OCI-LY1 (cell line): ENCODE measurements around the gene GBP7.

Source experiments
- H2AFZ ChIP-seq: fragments of 200-600 bp; sonication (generic), shearing (Covaris generic); 2 replicates; pipeline ENCODE4 v1.6.0; 2014; ENCODE audit warnings: antibody characterized with exemption, mild to moderate bottlenecking, low read length
- H3F3A ChIP-seq: fragments of 200-600 bp; sonication (generic), shearing (Covaris generic); 2 replicates; pipeline ENCODE4 v1.6.0; 2014; ENCODE audit warnings: mild to moderate bottlenecking, antibody characterized with exemption, low read length, moderate library complexity; ENCODE audit not compliant: insufficient read depth
- H3K27ac ChIP-seq: fragments of 200-600 bp; sonication (generic); 2 replicates; pipeline ENCODE4 v1.5.1; 2014; ENCODE audit warnings: low read length, mixed run types, mild to moderate bottlenecking, low read depth; ENCODE audit not compliant: poor library complexity, severe bottlenecking
- H3K27me3 ChIP-seq: fragments of 200-600 bp; sonication (generic); 2 replicates; pipeline ENCODE4 v1.6.0; 2014; ENCODE audit warnings: antibody characterized with exemption, mild to moderate bottlenecking, low read length, moderate library complexity; ENCODE audit not compliant: insufficient read depth
- H3K36me3 ChIP-seq: fragments of 200-600 bp; sonication (generic); 2 replicates; pipeline ENCODE4 v1.6.1; 2014; ENCODE audit warnings: mild to moderate bottlenecking, antibody characterized with exemption, low read length, moderate library complexity, mixed read lengths; ENCODE audit not compliant: insufficient read depth
- H3K4me1 ChIP-seq: fragments of 200-600 bp; sonication (generic); 2 replicates; pipeline ENCODE4 v1.5.1; 2014; ENCODE audit warnings: mild to moderate bottlenecking, low read length, moderate library complexity; ENCODE audit not compliant: insufficient read depth, severe bottlenecking
- H3K4me2 ChIP-seq: fragments of 200-600 bp; sonication (generic), shearing (Covaris generic); 2 replicates; pipeline ENCODE4 v1.6.1; 2014; ENCODE audit warnings: low read length
- H3K4me3 ChIP-seq: fragments of 200-600 bp; sonication (generic); 2 replicates; pipeline ENCODE4 v1.5.1; 2014; ENCODE audit warnings: low read length, low read depth, mild to moderate bottlenecking, mixed read lengths; ENCODE audit not compliant: poor library complexity, severe bottlenecking
- H3K79me2 ChIP-seq: fragments of 200-600 bp; shearing (Covaris generic); 2 replicates; pipeline ENCODE4 v1.6.1; 2016; ENCODE audit warnings: mixed run types, low read length, mixed read lengths; ENCODE audit not compliant: insufficient read depth
- H3K9ac ChIP-seq: fragments of 200-600 bp; sonication (generic), shearing (Covaris generic); 2 replicates; pipeline ENCODE4 v1.6.1; 2014; ENCODE audit warnings: mild to moderate bottlenecking, low read length, mixed read lengths
- H3K9me2 ChIP-seq: fragments of 200-600 bp; sonication (generic), shearing (Covaris generic); 2 replicates; pipeline ENCODE4 v1.6.1; 2014; ENCODE audit warnings: low read depth, mild to moderate bottlenecking, low read length, mixed read lengths
- H3K9me3 ChIP-seq: fragments of 200-600 bp; shearing (Covaris generic); 2 replicates; pipeline ENCODE4 v1.6.1; 2014; ENCODE audit warnings: low read length, mixed read lengths
- H4K20me1 ChIP-seq: fragments of 200-600 bp; sonication (generic), shearing (Covaris generic); 2 replicates; pipeline ENCODE4 v1.6.0; 2016; ENCODE audit warnings: mild to moderate bottlenecking, low read length; ENCODE audit not compliant: insufficient read depth
- CTCF ChIP-seq: fragments of 200-600 bp; sonication (generic), shearing (Covaris generic); IDR thresholded peaks from 2 replicates; pipeline ENCODE4 v1.5.1; 2017; ENCODE audit warnings: mild to moderate bottlenecking, antibody characterized with exemption, low read length, moderate library complexity, mixed read lengths
- EZH2 ChIP-seq: fragments of 200-600 bp; sonication (generic), shearing (Covaris generic); IDR thresholded peaks from 2 replicates; pipeline ENCODE4 v1.8.0; 2017; ENCODE audit warnings: borderline replicate concordance, mixed run types, mild to moderate bottlenecking, antibody characterized with exemption, low read length, moderate library complexity, mixed read lengths

Gene GBP7

GRCh38 chr1:89179343-89179742 lies 3.5 kb upstream of the GBP7 start:
- no peaks in the 10 kb centered on the region for H3K4me1 ChIP-seq
- TF ChIP-seq CTCF (no peak), EZH2 (no peak)
- H3F3A ChIP-seq, result no peaks in the 10 kb centered on the region
- H3K9me3 ChIP-seq, result 0 out of 2 replicates have a peak, but pooled peaks cover 2% of the 10 kb centered on the region
- no peak overlapping the region for H3K4me2 ChIP-seq
- no peak overlapping the region for H3K9ac ChIP-seq
- no peaks in the 10 kb centered on the region for H3K27me3 ChIP-seq
- H3K79me2 ChIP-seq, result no peaks in the 10 kb centered on the region
- no peak overlapping the region for H2AFZ ChIP-seq
- H3K36me3 ChIP-seq, result no peaks in the 10 kb centered on the region
- H3K27ac ChIP-seq, result no peak overlapping the region
- H3K4me3 ChIP-seq, result no peak overlapping the region
- H3K9me2 ChIP-seq, result no peaks in the 10 kb centered on the region
- no peaks in the 10 kb centered on the region for H4K20me1 ChIP-seq

GRCh38 chr1:89176971-89177370 lies 1.2 kb upstream of the GBP7 start:
- H3K27me3 ChIP-seq, result no peaks in the 10 kb centered on the region
- no peaks in the 10 kb centered on the region for H3K79me2 ChIP-seq
- no peaks in the 10 kb centered on the region for H4K20me1 ChIP-seq
- no peak overlapping the region for H3K27ac ChIP-seq
- H3K36me3 ChIP-seq, result no peaks in the 10 kb centered on the region
- H3K4me2 ChIP-seq, result no peak overlapping the region
- H2AFZ ChIP-seq, result no peak overlapping the region
- TF ChIP-seq CTCF, result no peak
- TF ChIP-seq EZH2, result no peak
- no peak overlapping the region for H3K9ac ChIP-seq
- no peaks in the 10 kb centered on the region for H3K4me1 ChIP-seq
- no peak overlapping the region for H3K4me3 ChIP-seq
- H3K9me3 ChIP-seq, result no peaks in the 10 kb centered on the region
- no peaks in the 10 kb centered on the region for H3K9me2 ChIP-seq
- H3F3A ChIP-seq, result no peaks in the 10 kb centered on the region

GRCh38 chr1:89174491-89174890 lies 1.3 kb downstream of the GBP7 start:
- H3K9me2 ChIP-seq, result no peaks in the 10 kb centered on the region
- H3K9ac ChIP-seq, result no peak overlapping the region
- H4K20me1 ChIP-seq, result no peaks in the 10 kb centered on the region
- H3K4me2 ChIP-seq, result no peak overlapping the region
- no peak overlapping the region for H2AFZ ChIP-seq
- H3K4me1 ChIP-seq, result no peaks in the 10 kb centered on the region
- H3K4me3 ChIP-seq, result no peak overlapping the region
- H3K27ac ChIP-seq, result no peak overlapping the region
- H3K27me3 ChIP-seq, result no peaks in the 10 kb centered on the region
- no peaks in the 10 kb centered on the region for H3F3A ChIP-seq
- H3K36me3 ChIP-seq, result no peaks in the 10 kb centered on the region
- TF ChIP-seq EZH2 (no peak), CTCF (no peak)
- no peaks in the 10 kb centered on the region for H3K79me2 ChIP-seq
- H3K9me3 ChIP-seq, result no peaks in the 10 kb centered on the region
